Measurements from ENCODE around the gene CCDC92B.

The CCDC92B gene

DNA sequence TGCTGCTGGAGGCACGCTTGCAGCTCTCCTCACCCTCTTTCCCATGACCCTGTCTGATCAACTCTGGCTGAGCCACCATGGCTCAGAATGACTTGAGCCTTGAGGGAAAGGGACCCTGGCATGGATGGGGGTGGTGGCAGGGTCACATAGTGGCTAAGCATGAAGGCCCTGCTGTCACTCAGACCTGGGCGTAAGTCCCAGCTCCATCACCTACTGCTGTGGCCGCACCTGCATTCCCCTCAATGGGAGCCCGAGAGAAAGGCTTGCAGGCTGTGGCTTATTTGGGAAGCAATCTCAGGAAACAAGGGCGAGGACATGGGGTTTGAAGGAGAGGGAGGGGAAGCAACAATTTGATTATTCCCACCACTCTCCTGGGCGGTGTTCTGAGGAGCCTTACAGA is 29.0 kb upstream of the CCDC92B start:
- no peak for DNase-seq (ENCODE audit: low read depth in 2 of 2)

DNA sequence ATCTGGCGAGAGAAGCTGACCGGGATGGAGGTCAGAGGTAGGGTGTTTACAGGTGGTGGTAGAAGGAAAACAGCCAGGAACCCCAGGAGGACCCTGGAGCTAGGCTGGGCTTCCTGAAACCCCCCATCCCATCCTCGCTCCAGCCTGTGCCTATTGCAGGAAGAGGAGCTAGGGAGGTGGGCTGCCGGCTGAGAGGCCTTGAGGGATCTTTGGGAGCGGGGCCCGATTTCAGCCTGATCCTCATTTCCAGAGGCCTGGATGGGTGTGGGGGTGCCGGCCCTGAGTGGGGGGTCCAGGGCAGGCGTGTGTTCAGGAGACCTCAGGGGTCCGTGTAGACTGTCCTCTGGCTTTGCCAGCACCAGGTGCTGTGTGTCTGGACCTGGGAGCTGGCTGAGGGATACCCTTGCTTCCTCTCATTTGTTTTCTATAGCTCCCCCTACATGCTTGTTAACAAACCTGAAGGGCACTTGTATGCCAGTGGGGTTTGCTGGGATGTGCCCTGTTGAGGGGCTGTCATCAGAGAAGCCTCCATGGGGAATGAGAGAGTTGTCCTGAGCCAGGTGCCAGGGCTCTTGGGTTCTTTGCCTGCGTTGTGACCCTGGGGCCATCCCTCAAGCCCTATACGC is 27.9 kb upstream of the CCDC92B start:
- no peak for DNase-seq (ENCODE audit: low read depth in 2 of 2)

DNA sequence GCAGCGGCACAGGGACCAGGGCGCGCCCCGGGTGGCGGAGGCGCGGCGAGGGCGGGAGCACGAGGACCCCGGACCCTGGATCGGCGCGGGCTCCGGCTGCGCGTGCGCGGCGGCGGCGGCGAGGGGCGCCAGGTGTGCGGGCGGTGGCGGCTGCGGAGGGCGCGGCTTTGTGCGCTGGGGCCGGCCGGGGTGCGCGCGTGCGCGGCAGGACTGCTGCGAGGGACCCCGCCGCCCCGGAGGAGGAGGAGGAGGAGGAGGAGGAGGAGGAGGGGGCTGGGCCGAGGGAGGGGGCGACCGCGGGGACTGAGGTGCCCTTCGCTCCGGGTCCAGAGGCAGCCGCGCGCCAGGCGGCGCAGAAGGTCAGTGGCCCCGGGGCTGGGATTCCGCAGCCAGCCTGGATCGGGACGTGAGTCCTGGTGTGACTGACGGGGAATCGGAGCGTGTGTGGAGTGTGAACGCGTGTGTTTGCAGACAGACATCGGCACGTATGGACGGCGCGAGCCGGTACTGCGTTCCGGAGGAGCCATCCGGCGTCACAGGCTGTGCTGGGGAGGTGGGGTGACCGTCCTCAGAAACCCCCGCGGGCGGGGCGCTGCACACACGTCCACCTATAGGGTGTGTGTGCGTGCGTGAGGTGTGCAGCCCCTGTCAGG is 27.3 kb upstream of the CCDC92B start:
- no peak for DNase-seq (ENCODE audit: low read depth in 2 of 2)

DNA sequence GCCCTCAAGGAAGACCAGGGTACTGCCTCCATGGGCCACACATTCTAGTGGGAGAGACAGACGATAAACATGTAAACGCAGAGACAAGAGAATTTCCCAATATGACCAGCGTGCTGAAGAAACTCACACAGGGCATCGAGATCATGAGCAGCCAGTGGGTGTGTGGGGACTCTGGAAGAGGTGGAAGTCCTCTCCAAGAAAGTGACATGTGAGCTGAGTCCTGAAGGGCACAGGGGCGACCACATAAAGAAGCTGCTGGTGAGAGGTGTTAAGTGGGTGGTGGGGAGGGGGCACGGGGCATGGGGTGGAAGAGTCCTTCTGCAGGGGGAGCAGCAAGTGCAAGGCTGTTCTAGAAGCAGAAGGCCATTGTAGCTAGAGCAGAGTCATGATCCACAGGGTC is 25.8 kb upstream of the CCDC92B start:
- no peak for DNase-seq (ENCODE audit: low read depth in 2 of 2)

- no peak for DNase-seq (ENCODE audit: low read depth in 2 of 2)
Observed at GRCh38 chr17:2770129-2770528, 20.7 kb upstream of the CCDC92B start.

DNA sequence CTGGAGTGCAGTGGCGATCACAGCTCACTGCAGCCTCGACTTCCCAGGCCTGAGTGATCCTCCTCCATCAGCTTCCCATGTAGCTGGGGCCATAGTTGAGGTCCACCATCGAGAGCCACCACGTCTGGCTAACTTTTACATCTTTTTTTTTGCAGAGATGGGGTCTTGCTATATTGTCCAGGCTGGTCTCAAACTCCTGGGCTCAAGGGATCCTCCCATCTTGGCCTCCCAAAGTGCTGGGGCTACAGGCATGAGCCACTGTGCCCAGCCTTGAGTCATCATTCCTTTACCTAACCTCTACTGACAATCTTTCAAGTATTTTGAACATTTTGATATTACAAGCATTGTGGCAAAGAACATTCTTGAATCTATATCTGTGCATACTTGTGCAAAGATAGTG is 9.4 kb upstream of the CCDC92B start:
- no peak for DNase-seq (ENCODE audit: low read depth in 2 of 2)

DNA sequence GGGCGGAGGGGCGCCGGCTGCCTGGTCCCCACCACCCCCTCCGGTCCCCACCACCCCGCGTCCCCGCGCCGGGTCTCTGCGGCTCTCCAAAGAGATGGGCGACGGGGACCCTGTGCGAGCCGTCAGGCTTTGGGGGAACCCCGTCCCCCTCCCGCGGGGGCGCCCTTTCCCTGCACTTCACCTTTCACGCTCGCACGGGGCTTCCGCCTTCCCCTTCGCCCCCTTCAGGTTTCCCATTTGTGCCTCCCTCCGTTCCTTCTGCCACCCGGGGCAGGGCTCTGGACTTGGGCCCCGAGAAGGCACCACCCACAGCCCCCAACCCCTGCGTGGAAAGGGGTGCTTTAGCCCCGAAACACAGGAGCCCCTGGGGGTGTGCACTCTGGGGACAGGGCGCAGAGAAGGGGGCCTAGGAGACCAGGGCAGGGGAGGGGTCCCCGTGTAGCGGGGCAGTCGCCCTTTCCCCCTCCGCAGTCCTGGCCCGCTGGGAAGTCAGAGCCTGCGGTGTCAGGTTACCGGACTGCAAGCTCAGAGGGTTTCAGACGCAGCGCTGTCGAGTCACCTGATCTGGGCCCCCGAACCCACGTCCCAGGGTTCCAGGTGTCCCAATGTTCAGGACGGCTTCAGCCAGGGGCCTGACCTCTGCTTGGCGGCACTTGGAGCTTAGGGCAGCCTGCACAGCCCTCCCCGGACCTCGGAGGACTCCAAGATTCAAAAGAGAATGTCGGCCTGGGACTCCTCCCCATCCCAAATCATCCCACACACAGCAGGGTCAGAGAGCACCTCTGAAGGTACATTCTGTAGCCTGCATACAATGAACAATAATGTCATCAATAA is 6.7 kb upstream of the CCDC92B start:
- no peak for DNase-seq (ENCODE audit: low read depth in 2 of 2)

DNA sequence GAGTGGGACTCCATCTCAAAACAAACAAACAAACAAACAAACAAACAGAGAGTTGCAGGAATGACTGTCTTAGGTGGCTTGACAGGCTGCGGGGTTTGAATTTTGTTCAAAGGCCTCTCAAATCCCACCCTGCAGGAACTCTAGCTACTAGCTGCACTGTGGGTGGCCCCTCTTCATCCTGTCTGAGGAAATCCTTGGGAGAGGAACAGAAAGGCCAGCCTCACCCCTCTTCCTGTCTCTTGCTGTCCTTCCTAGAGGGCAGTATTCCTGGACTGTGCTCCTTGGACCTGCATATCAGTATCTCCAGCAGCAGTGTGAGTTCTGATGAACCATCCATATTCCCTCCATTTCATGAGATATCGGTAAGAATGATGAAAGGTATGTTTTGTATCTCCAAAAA is 2.0 kb upstream of the CCDC92B start:
- DNase-seq (ENCODE audit: low read depth in 2 of 2): no peak

GRCh38 chr17:2750721-2751120 is 1.3 kb upstream of the CCDC92B start:
- DNase-seq (ENCODE audit: low read depth in 2 of 2): no peak

- DNase-seq (ENCODE audit: low read depth in 2 of 2): peak; percentile 48 to 49
Observed at GRCh38 chr17:2749784-2750181, 331 bp upstream of the CCDC92B start.

DNA sequence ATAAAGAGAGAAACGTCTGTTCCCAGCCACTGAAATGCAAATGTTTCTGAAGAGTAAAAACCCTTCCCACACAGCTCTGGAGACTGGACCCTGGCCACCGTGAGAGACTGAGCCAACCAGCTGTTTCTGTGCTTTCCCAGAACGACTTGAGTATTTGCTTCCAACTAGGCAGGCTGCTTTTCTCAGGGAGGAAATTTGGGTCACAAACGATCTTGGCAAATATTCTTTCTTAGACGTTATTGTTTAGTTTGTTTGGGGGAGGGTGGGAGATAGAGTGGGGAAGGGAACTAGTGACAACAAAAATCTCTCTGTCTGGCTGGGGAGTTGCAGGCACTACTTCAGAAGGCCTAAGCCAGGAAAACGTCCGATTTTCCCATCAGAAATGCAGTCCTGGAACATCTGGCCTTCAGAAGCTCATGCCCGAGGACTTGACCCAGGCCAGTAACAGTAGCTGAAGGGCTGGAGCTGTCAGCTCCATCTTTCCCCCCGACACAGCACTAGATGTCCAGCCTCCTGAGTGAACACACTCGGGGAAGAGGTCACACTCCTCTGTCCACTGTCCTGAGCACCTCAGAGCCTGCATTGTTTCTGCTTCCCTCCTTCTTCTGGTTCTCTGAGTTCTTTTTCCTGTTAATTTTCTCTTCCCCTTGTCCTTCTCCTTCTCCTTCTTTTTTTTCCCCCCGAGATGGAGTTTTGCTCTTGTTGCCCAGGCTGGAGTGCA is 4.0 kb downstream of the CCDC92B start:
- DNase-seq (ENCODE audit: low read depth in 2 of 2): no peak

- no peak for DNase-seq (ENCODE audit: low read depth in 2 of 2)
Observed at GRCh38 chr17:2737693-2738092, 11.8 kb downstream of the CCDC92B start.

DNA sequence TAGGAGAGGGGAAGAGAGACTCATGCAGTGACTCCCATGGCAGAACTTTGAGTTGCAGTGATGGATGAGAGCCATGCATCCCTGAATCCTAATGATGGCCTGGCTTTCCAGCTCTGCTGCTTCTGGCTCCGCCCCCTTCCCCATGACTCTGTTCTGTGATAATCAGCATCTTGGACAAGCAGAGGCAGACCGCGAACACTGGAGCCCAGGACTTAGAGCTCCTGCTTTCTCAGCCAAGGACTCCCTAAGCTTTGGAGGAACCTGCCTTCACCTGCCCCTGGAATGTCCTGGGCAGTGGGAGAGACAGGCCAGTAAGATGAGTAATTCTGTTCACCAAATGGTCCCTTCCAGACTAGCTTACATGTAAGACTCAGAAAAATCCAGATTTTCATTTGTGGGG is 12.5 kb downstream of the CCDC92B start:
- no peak for DNase-seq (ENCODE audit: low read depth in 2 of 2)

GRCh38 chr17:2735896-2736295 is 13.6 kb downstream of the CCDC92B start:
- DNase-seq (ENCODE audit: low read depth in 2 of 2): no peak

GRCh38 chr17:2734939-2735338 is 14.5 kb downstream of the CCDC92B start:
- DNase-seq (ENCODE audit: low read depth in 2 of 2): no peak

GRCh38 chr17:2731807-2732206 is 17.6 kb downstream of the CCDC92B start:
- no peak for DNase-seq (ENCODE audit: low read depth in 2 of 2)

GRCh38 chr17:2730764-2731353 is 18.6 kb downstream of the CCDC92B start:
- DNase-seq (ENCODE audit: low read depth in 2 of 2): no peak

GRCh38 chr17:2724784-2725164 is 24.7 kb downstream of the CCDC92B start:
- DNase-seq (ENCODE audit: low read depth in 2 of 2): no peak

GRCh38 chr17:2723997-2724783 is 25.3 kb downstream of the CCDC92B start:
- DNase-seq (ENCODE audit: low read depth in 2 of 2): no peak

DNA sequence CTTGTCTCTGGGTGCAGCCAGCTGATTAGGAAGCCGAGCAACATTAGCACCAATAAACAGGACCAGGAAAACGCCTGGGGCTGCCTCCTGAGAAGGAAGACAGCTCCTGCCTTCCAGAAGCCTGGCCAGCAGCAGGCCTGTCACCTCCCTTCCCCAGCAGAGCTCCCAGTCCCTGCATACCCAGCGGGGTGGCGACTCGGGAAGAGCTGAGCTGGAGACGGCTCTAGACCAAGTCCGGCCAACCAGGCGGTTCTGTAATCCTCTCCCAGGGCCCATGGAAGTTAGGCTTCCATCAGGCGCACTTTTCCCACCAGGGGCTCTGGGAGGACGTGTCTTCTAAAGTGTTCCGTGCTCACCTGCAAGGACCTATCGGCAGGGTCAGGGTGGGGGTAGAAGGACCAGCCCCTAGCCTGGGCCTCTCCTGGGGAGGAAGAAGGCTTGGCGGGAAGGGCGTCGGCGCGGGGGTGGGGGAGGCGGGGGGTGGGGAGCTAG is 25.9 kb downstream of the CCDC92B start:
- DNase-seq (ENCODE audit: low read depth in 2 of 2): no peak

DNA sequence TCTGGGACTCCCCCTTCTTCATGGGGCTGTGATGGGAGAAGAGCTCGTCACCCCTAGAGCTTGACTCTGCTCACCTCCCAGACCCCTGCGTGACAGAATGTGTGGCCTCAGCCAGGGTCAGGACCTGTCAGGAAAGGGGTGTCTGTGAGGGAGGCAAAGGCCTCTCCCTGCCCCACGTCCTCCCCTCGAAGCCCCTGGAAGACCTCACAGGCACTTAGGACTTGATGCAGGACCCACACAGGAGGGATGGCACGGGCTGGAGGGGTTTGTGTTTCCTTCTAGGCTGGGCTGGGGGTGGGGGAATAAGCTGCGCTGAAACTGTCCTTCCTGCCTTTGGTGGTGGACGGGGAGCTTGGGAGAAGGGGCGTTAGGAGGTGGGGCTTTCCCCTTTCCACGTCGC is 26.8 kb downstream of the CCDC92B start:
- no peak for DNase-seq (ENCODE audit: low read depth in 2 of 2)
